Osteoblast (primary cell): ENCODE results near the gene SCG5. TPM values are rescaled to one million over a fixed set of nuclear protein-coding genes. Genes with fewer than 3 reads are reported as not detected.
A peak's percentile ranks its signal among the peaks of the same experiment; 100 is the strongest.

Experiments
- DNase-seq: peaks from one replicate; pipeline ENCODE4 v3.0.0; 2011; ENCODE audit warnings: low spot score, mixed read lengths; ENCODE audit not compliant: insufficient read length; ENCODE audit errors: missing footprints
- H2AFZ ChIP-seq: 2 replicates; pipeline ENCODE4 v1.6.0; 2011; ENCODE audit warnings: mild to moderate bottlenecking, low read length
- H3K27ac ChIP-seq: 2 replicates; pipeline ENCODE4 v1.5.1; 2011; ENCODE audit warnings: mild to moderate bottlenecking, low read depth, low read length, moderate library complexity
- H3K27me3 ChIP-seq: 2 replicates; pipeline ENCODE4 v1.6.0; 2012; ENCODE audit warnings: mild to moderate bottlenecking, control low read depth, inconsistent platforms, low read length, moderate library complexity; ENCODE audit not compliant: insufficient read depth
- H3K36me3 ChIP-seq: 2 replicates; pipeline ENCODE4 v1.5.1; 2011; ENCODE audit warnings: mild to moderate bottlenecking, low read length, control low read depth, moderate library complexity; ENCODE audit not compliant: insufficient read depth
- H3K4me1 ChIP-seq: 2 replicates; pipeline ENCODE4 v1.5.1; 2011; ENCODE audit warnings: mild to moderate bottlenecking, low read length, control low read depth, moderate library complexity; ENCODE audit not compliant: insufficient read depth
- H3K4me2 ChIP-seq: 2 replicates; pipeline ENCODE4 v1.6.0; 2011; ENCODE audit warnings: mild to moderate bottlenecking, low read length; ENCODE audit not compliant: insufficient read depth
- H3K4me3 ChIP-seq: fragments of 200-600 bp; sonication (generic); 3 replicates; pipeline ENCODE4 v1.5.1; 2012; ENCODE audit warnings: mild to moderate bottlenecking, low read length, inconsistent platforms; ENCODE audit not compliant: insufficient read depth
- H3K79me2 ChIP-seq: 2 replicates; pipeline ENCODE4 v1.6.0; 2012; ENCODE audit warnings: mild to moderate bottlenecking, low read length, control low read depth, inconsistent platforms; ENCODE audit not compliant: insufficient read depth
- H3K9me3 ChIP-seq: 2 replicates; pipeline ENCODE4 v1.5.1; 2011; ENCODE audit warnings: low read depth, low read length, control low read depth
- H4K20me1 ChIP-seq: 2 replicates; pipeline ENCODE4 v1.6.0; 2012; ENCODE audit warnings: mild to moderate bottlenecking, low read length, control low read depth; ENCODE audit not compliant: insufficient read depth
- total RNA-seq: library from RNA; depleted of rRNA; stranded (reverse); fragments of >200 nt; gene quantifications from 2 replicates; pipeline ENCODE4 v1.2.3, GENCODE V29; 2012
- TF ChIP-seq, protein P1 (sequence below): IDR thresholded peaks from 2 replicates; pipeline ENCODE4 v1.5.1; 2011; ENCODE audit warnings: mild to moderate bottlenecking, low read depth, low read length, moderate library complexity; ENCODE audit errors: extremely low read depth

SCG5 gene
- total RNA-seq, 1 donor = 9.0 TPM

DNA sequence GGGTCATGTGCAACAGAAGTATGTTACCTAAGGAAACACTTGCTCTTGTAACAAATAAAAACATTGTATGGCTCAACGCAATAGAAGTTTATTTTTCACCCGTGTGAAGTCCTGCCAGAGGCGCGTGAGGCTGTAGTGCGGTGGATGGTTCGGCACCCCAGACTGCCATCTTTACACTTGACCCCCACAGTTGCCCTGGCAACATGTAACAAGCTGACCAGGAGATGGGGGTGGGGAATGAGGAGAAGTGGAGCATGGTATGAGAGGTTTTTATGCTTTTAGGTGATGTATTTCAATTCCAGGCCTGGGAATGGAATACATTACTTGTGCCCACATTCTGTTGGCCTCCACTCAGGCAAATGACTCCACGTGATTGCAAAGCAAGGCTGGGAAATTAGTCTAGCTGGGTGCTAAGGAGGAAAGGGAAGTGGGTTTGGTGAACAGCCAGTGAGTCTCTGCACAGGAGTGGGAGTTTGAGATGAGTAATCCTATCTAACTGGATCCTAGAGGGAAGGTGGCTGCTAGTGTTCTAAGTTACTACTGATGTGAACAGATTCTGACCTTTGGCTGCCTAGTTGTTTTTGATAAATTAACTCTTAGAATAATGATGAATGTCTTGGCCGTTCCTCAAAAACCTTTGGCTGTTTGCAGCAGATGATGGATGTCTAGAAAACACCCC lies 42.5 kb downstream of the SCG5 start:
- Histone ChIP-seq H3K4me3 (peak overlapping the region; percentile 4), H3K27me3 (no peaks in the 10 kb centered on the region), H3K9me3 (no peaks in the 10 kb centered on the region), H2AFZ (no peak overlapping the region), H3K36me3 (peaks cover 6% of the 10 kb centered on the region), H3K27ac (peak overlapping the region; percentile 98), H3K79me2 (peaks cover 15% of the 10 kb centered on the region), H4K20me1 (no peaks in the 10 kb centered on the region), H3K4me1 (peaks cover 54% of the 10 kb centered on the region), H3K4me2 (peak overlapping the region; percentile 54)
- TF ChIP-seq, protein P1, sequence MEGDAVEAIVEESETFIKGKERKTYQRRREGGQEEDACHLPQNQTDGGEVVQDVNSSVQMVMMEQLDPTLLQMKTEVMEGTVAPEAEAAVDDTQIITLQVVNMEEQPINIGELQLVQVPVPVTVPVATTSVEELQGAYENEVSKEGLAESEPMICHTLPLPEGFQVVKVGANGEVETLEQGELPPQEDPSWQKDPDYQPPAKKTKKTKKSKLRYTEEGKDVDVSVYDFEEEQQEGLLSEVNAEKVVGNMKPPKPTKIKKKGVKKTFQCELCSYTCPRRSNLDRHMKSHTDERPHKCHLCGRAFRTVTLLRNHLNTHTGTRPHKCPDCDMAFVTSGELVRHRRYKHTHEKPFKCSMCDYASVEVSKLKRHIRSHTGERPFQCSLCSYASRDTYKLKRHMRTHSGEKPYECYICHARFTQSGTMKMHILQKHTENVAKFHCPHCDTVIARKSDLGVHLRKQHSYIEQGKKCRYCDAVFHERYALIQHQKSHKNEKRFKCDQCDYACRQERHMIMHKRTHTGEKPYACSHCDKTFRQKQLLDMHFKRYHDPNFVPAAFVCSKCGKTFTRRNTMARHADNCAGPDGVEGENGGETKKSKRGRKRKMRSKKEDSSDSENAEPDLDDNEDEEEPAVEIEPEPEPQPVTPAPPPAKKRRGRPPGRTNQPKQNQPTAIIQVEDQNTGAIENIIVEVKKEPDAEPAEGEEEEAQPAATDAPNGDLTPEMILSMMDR = no peak
- DNase-seq = peak; percentile 66

DNA sequence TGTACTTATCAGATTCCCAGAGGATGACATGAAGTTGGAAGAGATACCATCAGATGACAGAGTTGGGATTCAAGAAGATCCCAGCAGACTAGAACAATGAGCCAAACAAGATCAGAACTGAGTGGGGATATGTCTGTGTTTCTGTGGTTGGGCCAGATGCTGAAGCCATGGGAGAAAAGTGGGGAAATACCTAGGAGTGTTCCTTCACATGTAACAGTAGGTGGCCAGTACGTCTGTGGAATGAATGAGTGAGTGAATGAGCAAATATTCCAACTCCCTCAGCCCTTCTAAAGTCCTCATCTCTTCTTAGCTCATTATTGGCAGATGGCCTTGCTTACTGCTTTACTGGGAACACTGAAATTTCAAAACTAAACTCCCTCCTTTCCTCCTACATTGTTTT lies 44.1 kb downstream of the SCG5 start:
- Histone ChIP-seq H3K4me2 (peak overlapping the region; percentile 10), H3K27me3 (no peaks in the 10 kb centered on the region), H3K36me3 (peaks cover 6% of the 10 kb centered on the region), H3K4me3 (no peak overlapping the region), H2AFZ (no peak overlapping the region), H3K27ac (peak overlapping the region; percentile 98), H3K9me3 (no peaks in the 10 kb centered on the region), H3K4me1 (peaks cover 54% of the 10 kb centered on the region), H4K20me1 (no peaks in the 10 kb centered on the region), H3K79me2 (peaks cover 15% of the 10 kb centered on the region)
- no peak for DNase-seq
- TF ChIP-seq, protein P1 = no peak

DNA sequence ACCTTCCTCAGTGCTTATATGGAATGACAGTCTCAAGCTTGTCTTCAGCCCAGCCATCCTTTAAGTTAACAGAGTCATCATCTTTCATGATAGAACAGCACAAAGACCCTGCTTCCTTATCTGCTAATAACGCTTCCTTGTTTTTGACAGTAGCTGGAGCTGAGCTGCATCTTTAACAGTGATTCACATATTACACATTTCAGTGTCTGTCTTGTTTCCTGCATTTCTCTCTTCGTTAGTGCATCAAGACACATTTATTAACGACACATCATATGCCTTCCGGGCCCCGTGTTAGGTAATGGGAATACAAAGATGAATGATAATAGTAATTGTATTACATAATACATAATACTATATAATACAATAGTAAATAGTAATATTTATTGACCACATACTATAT lies 46.0 kb downstream of the SCG5 start:
- H3K4me1 ChIP-seq = peaks cover 43% of the 10 kb centered on the region
- H3K27ac ChIP-seq = peak overlapping the region; percentile 75

DNA sequence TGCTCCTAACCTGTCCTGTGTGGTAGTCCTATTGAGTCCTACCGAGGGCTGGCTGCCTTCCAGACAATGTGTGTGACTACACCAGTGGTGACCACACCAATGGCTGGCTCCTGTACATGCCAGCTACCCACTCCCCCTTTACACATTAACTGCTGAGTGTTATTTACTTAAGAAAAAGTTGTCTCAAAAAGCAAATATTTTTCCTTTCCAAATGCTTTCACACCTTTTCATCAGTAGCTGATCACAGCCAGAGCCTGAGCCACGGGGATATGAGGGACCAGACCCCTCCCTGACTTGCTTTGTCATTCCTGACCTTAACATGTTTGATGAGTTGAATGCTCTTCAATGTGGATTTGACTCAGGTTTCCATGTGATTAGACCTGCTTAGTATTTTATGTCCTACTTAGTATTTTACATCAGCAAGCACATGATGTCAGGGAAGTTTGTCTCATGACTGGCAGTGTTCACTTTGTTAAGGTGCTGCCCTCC lies 46.7 kb downstream of the SCG5 start:
- Histone ChIP-seq H3K4me3 (no peak overlapping the region), H3K27ac (peak overlapping the region; percentile 75), H4K20me1 (no peaks in the 10 kb centered on the region), H3K36me3 (peaks cover 6% of the 10 kb centered on the region), H3K9me3 (no peaks in the 10 kb centered on the region), H3K4me1 (peaks cover 37% of the 10 kb centered on the region), H3K4me2 (peak overlapping the region; percentile 26), H3K79me2 (peaks cover 13% of the 10 kb centered on the region), H3K27me3 (no peaks in the 10 kb centered on the region), H2AFZ (no peak overlapping the region)
- TF ChIP-seq, protein P1 = no peak
- no peak for DNase-seq

More for the DNA sequence above, 46.0 kb downstream of the SCG5 start:
- TF ChIP-seq, protein P1 = no peak
- no peak for DNase-seq
- Histone ChIP-seq H3K4me2 (peak overlapping the region; percentile 26), H4K20me1 (no peaks in the 10 kb centered on the region), H2AFZ (peak overlapping the region; percentile 1), H3K79me2 (peaks cover 13% of the 10 kb centered on the region), H3K9me3 (no peaks in the 10 kb centered on the region), H3K36me3 (peaks cover 6% of the 10 kb centered on the region), H3K4me3 (no peak overlapping the region), H3K27me3 (no peaks in the 10 kb centered on the region)
